B cell (primary cell): ENCODE measurements around the gene STIM1. TPM values are rescaled to one million over a fixed set of nuclear protein-coding genes. Genes with fewer than 3 reads are reported as not detected.

Source experiments
- ATAC-seq: fragments of 200-7000 bp; cut with Tn5 transposase; one replicate; pipeline ENCODE4 v1.10.0; 2021; ENCODE audit warnings: low read depth, mild to moderate bottlenecking, moderate number of reproducible peaks, moderate library complexity
- CTCF ChIA-PET: fragments of 350-600 bp; sonication (Branson Sonifier 250); formaldehyde crosslinking; loops from one replicate; lab custom pipeline; 2021; ENCODE audit warnings: antibody characterized with exemption, inconsistent platforms; lab: Charles Lee
- POLR2A ChIA-PET: fragments of 350-600 bp; sonication (Branson Sonifier 250); formaldehyde crosslinking; loops from one replicate; lab custom pipeline; 2021; ENCODE audit warnings: antibody characterized with exemption; lab: Charles Lee
- DNase-seq: peaks from one replicate; pipeline ENCODE4 v3.0.0; 2013
- H2AFZ ChIP-seq: 2 replicates; pipeline ENCODE4 v1.6.1; 2012; ENCODE audit warnings: mild to moderate bottlenecking, low read depth, low read length; ENCODE audit not compliant: insufficient read depth, poor library complexity, severe bottlenecking
- H3K27ac ChIP-seq, 2 donors: 1 replicate in 1 of 2; 2 replicates in 1 of 2; pipeline ENCODE4 v1.5.1; 2012 to 2013; ENCODE audit warnings: low read length in 2 of 2, mild to moderate bottlenecking in 2 of 2, moderate library complexity in 1 of 2
- H3K27me3 ChIP-seq, 4 experiments: fragments of 200-600 bp in 1 of 4; sonication (generic) in 1 of 4; replicated peaks in 1 of 4; 1 replicate in 2 of 4; 2 replicates in 2 of 4; pipeline versions ENCODE4 v1.6.1 to v1.7.0; 2013 to 2016; ENCODE audit warnings: low read length in 3 of 4, mild to moderate bottlenecking in 2 of 4, mixed read lengths in 1 of 4, moderate library complexity in 1 of 4; ENCODE audit not compliant: insufficient read depth in 4 of 4, control insufficient read depth in 3 of 4; ENCODE audit errors: control extremely low read depth in 1 of 4
- H3K36me3 ChIP-seq, 2 experiments: replicated peaks in 1 of 2; 1 replicate in 1 of 2; 2 replicates in 1 of 2; pipeline versions ENCODE4 v1.6.1 to v1.7.1; 2013; ENCODE audit warnings: low read length in 1 of 2; ENCODE audit not compliant: insufficient read depth in 2 of 2, control insufficient read depth in 1 of 2; ENCODE audit errors: control extremely low read depth in 1 of 2, extremely low read depth in 1 of 2
- H3K4me1 ChIP-seq, 2 donors: fragments of 200-600 bp in 1 of 2; sonication (generic) in 1 of 2; 1 replicate in 1 of 2; 2 replicates in 1 of 2; pipeline versions ENCODE4 v1.5.1 to v1.6.1; 2013 to 2017; ENCODE audit warnings: low read length in 2 of 2; ENCODE audit not compliant: control insufficient read depth in 2 of 2, insufficient read depth in 2 of 2
- H3K4me2 ChIP-seq: replicated peaks from 2 replicates; pipeline ENCODE3; 2012; ENCODE audit warnings: mild to moderate bottlenecking, low read depth, low read length; ENCODE audit not compliant: poor library complexity, severe bottlenecking
- H3K4me3 ChIP-seq, 5 experiments: fragments of 200-600 bp in 1 of 5; sonication (generic) in 1 of 5; 1 replicate in 3 of 5; 2 replicates in 2 of 5; pipeline versions ENCODE4 v1.5.1 to v1.7.0; 2011 to 2016; ENCODE audit warnings: low read length in 4 of 5, mild to moderate bottlenecking in 4 of 5, low read depth in 2 of 5, control low read depth in 1 of 5, moderate library complexity in 1 of 5; ENCODE audit not compliant: insufficient read depth in 1 of 5; ENCODE audit errors: control extremely low read depth in 1 of 5, extremely low read depth in 1 of 5
- H3K79me2 ChIP-seq: fragments of 200-600 bp; sonication (generic); one replicate; pipeline ENCODE4 v1.6.0; 2016; ENCODE audit warnings: low read length; ENCODE audit not compliant: control insufficient read depth, insufficient read depth
- H3K9ac ChIP-seq: fragments of 200-600 bp; sonication (generic); 2 replicates; pipeline ENCODE4 v1.6.1; 2017; ENCODE audit warnings: mild to moderate bottlenecking, low read length, moderate library complexity
- H3K9me3 ChIP-seq, 3 donors: one replicate each; pipeline versions ENCODE4 v1.6.1 to v1.7.1; 2013; ENCODE audit warnings: low read length in 2 of 3; ENCODE audit not compliant: control insufficient read depth in 2 of 3, insufficient read depth in 1 of 3; ENCODE audit errors: control extremely low read depth in 1 of 3
- H4K20me1 ChIP-seq: 2 replicates; pipeline ENCODE4 v1.6.0; 2012; ENCODE audit warnings: mild to moderate bottlenecking, low read length; ENCODE audit not compliant: insufficient read depth, control insufficient read depth, poor library complexity, severe bottlenecking
- H3K27ac Mint-ChIP-seq: one replicate; pipeline ENCODE4 v1.8.0; 2021; ENCODE audit warnings: mixed read lengths
- H3K27me3 Mint-ChIP-seq: one replicate; pipeline ENCODE4 v1.8.0; 2021; ENCODE audit warnings: mixed read lengths
- H3K4me1 Mint-ChIP-seq: one replicate; pipeline ENCODE4 v1.8.0; 2021; ENCODE audit warnings: mixed read lengths
- H3K4me3 Mint-ChIP-seq: one replicate; pipeline ENCODE4 v1.8.0; 2021; ENCODE audit warnings: mixed read lengths
- H3K9me3 Mint-ChIP-seq: one replicate; pipeline ENCODE4 v1.8.0; 2022; ENCODE audit warnings: mixed read lengths; ENCODE audit not compliant: insufficient read depth
- EZH2 ChIP-seq: IDR thresholded peaks from 2 replicates; pipeline ENCODE4 v1.6.1; 2012; ENCODE audit warnings: borderline replicate concordance, low read depth, mild to moderate bottlenecking, moderate library complexity, low read length; ENCODE audit not compliant: insufficient read depth, poor library complexity, severe bottlenecking
- WGBS: methylation state at CpG from one replicate; pipeline ENCODE4 v1.1.5; 2013; ENCODE audit warnings: missing lambda C conversion rate; ENCODE audit not compliant: insufficient coverage; 5-methylcytosine and 5-hydroxymethylcytosine counted together
- intact Hi-C: fragments of 100-400 bp; cut with micrococcal nuclease; formaldehyde crosslinking; loops from one replicate; pipeline ENCODE4 v1.10.0; 2022
- polyA plus RNA-seq: library from polyadenylated mRNA; depleted of rRNA; stranded (reverse); fragments of >200 nt; gene quantifications from 2 replicates; pipeline ENCODE4 v1.2.3, GENCODE V29; 2012
- total RNA-seq, 2 donors: library from RNA; stranded (reverse); fragments of 120-200 nt in 1 of 2; gene quantifications; 1 replicate in 1 of 2; 2 replicates in 1 of 2; pipeline versions ENCODE4 v1.2.3 to v1.2.4, GENCODE V29; 2013 to 2022
- TF ChIP-seq, protein P1 (sequence below): fragments of 200-600 bp; IDR thresholded peaks from one replicate; pipeline ENCODE4 v1.8.0; 2022; ENCODE audit warnings: antibody characterized with exemption, mild to moderate bottlenecking

STIM1 gene
- total and polyA plus RNA-seq, 2 donors (not counting 1 experiment from before 2014, with no cell fraction given) = 59.4 to 76.7 TPM

DNA sequence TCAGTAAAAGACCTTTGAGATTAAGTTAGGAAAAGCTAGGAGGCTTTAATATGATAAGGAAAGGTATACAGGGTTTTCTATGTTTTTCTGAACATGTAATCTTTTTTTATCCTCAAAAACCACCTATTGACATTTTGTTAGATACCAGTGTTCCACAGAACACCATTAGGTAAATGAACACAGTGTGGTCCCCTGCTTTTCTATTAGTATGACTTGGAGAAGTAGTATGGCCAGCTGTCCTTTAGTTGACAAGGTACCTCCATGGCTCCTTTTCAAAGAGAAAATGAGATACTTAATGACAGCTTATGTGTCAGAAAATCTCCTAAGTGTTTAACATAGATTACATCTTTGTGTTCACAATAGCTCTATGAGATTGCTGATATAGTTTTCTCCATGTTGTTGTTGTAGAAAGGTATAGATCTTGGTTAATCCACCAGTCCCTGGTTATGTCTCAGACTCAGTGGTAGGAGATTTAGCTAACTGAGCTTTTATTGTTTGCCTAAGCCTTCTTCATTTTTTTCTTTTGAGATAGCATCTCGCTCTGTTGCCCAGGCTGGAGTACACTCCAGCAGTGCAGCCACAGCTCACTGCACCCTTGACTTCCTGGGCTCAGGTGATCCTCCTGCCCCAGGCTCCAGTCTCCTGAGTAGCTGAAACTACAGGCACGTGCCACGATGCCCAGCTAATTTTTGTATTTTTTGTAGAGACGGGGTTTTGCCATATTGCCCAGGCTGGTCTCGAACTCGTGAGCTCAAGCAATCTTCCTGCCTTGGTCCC lies 46.0 kb downstream of the STIM1 start:
- CTCF ChIA-PET = interaction anchor here (0.6 to 4.2 kb wide), 9 partner anchors 10 to 171 kb away, joined by 3 to 37 read pairs (median 5); partner anchors contain the start of gene STIM1
- Mint-ChIP-seq H3K4me3 (peak overlapping the region; percentile 24), H3K4me1 (peaks cover 64% of the 10 kb centered on the region), H3K27ac (peak overlapping the region; percentile 67), H3K9me3 (no peaks in the 10 kb centered on the region), H3K27me3 (no peaks in the 10 kb centered on the region)
- no peak for TF ChIP-seq EZH2
- TF ChIP-seq, protein P1, sequence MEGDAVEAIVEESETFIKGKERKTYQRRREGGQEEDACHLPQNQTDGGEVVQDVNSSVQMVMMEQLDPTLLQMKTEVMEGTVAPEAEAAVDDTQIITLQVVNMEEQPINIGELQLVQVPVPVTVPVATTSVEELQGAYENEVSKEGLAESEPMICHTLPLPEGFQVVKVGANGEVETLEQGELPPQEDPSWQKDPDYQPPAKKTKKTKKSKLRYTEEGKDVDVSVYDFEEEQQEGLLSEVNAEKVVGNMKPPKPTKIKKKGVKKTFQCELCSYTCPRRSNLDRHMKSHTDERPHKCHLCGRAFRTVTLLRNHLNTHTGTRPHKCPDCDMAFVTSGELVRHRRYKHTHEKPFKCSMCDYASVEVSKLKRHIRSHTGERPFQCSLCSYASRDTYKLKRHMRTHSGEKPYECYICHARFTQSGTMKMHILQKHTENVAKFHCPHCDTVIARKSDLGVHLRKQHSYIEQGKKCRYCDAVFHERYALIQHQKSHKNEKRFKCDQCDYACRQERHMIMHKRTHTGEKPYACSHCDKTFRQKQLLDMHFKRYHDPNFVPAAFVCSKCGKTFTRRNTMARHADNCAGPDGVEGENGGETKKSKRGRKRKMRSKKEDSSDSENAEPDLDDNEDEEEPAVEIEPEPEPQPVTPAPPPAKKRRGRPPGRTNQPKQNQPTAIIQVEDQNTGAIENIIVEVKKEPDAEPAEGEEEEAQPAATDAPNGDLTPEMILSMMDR = no peak
- H3K36me3 ChIP-seq = no peaks in the 10 kb centered on the region
- no peaks in the 10 kb centered on the region for H3K27me3 ChIP-seq
- POLR2A ChIA-PET = interaction anchor here (1.6 to 2.3 kb wide), 2 partner anchors 21 to 60 kb away, joined by 4 to 7 read pairs; partner anchors contain the start of gene RHOG
- no peak overlapping the region for H2AFZ ChIP-seq
- DNase-seq = no peak
- WGBS = 68% methylated on average over 3 of the region's 6 CpGs
- H3K4me2 ChIP-seq = peak overlapping the region; percentile 67
- H3K27ac ChIP-seq = peak overlapping the region in 1 of 2 donors; percentile 16
- no peak overlapping the region for H3K9ac ChIP-seq
- peaks cover 73% of the 10 kb centered on the region for H3K79me2 ChIP-seq
- peaks cover 61 to 68% of the 10 kb centered on the region in 2 donors for H3K4me1 ChIP-seq
- peaks cover 19% of the 10 kb centered on the region for H4K20me1 ChIP-seq
- intact Hi-C loops = no loop called here
- no peaks in the 10 kb centered on the region for H3K9me3 ChIP-seq
- no peak for ATAC-seq
- H3K4me3 ChIP-seq = no peak overlapping the region

DNA sequence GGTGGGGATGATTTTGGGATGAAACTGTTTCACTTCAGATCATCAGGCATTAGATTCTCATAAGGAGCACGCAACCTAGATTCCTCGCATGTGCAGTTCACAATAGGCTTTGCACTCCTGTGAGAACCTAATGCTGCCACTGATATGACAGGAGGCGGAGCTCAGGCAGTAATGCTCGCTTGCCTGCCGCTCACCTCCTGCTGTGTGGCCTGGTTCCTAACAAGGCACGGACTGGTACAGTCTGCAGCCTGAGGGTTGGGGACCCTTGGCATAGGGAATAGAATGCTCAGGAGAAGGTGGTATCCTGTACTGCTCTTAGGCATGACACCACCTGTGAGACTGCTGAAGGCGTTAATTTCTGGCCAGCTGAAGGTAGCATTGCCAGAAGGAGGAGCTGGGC lies 47.0 kb downstream of the STIM1 start:
- no peak overlapping the region for H3K4me3 ChIP-seq
- peaks cover 19% of the 10 kb centered on the region for H4K20me1 ChIP-seq
- H3K36me3 ChIP-seq = no peaks in the 10 kb centered on the region
- Mint-ChIP-seq H3K4me3 (peak overlapping the region; percentile 76), H3K27me3 (no peaks in the 10 kb centered on the region), H3K27ac (peak overlapping the region; percentile 87), H3K4me1 (peaks cover 64% of the 10 kb centered on the region), H3K9me3 (no peaks in the 10 kb centered on the region)
- 94% methylated on average over 6 of the region's 7 CpGs for WGBS
- ATAC-seq (no peak), DNase-seq (no peak)
- H3K9ac ChIP-seq = no peak overlapping the region
- H3K27ac ChIP-seq = peak overlapping the region in 1 of 2 donors; percentile 59
- H3K79me2 ChIP-seq = peaks cover 74% of the 10 kb centered on the region
- no peaks in the 10 kb centered on the region for H3K9me3 ChIP-seq
- H3K27me3 ChIP-seq = no peaks in the 10 kb centered on the region
- H3K4me1 ChIP-seq = peaks cover 56 to 62% of the 10 kb centered on the region in 2 donors
- POLR2A ChIA-PET = interaction anchor here (0.6 to 2.3 kb wide), 6 partner anchors 8 to 164 kb away, joined by 4 to 15 read pairs (median 6); partner anchors contain the start of gene RHOG
- TF ChIP-seq, protein P1 = no peak
- TF ChIP-seq EZH2 = no peak
- no peak overlapping the region for H2AFZ ChIP-seq
- H3K4me2 ChIP-seq = peak overlapping the region; percentile 67
- CTCF ChIA-PET = interaction anchor here (1.0 to 4.2 kb wide), 7 partner anchors 8 to 170 kb away, joined by 3 to 37 read pairs (median 4); partner anchors contain the start of gene STIM1
- intact Hi-C loops = no loop called here
